H1 (cell line): Measurements from ENCODE around the gene NFATC1.

Experiments used
- CTCF ChIP-seq, 3 experiments: IDR thresholded peaks; 1 replicate in 2 of 3; 2 replicates in 1 of 3; pipeline versions ENCODE4 v1.5.1 to v1.6.1; 2011; ENCODE audit warnings: low read length in 3 of 3, mild to moderate bottlenecking in 3 of 3, inconsistent platforms in 2 of 3, low read depth in 1 of 3, moderate library complexity in 1 of 3; ENCODE audit not compliant: insufficient read depth in 1 of 3; ENCODE audit errors: control extremely low read depth in 1 of 3
- SIN3A ChIP-seq, 2 experiments: IDR thresholded peaks in 1 of 2; conservative IDR thresholded peaks in 1 of 2; 2 replicates each; pipeline ENCODE4 v1.6.1; 2011 to 2012; ENCODE audit warnings: low read length in 2 of 2, improper control_type of control experiment in 1 of 2, low read depth in 1 of 2, mild to moderate bottlenecking in 1 of 2
- SP1 ChIP-seq: IDR thresholded peaks from 2 replicates; pipeline ENCODE4 v1.6.1; 2011; ENCODE audit warnings: low read depth, low read length
- TAF1 ChIP-seq: IDR thresholded peaks from 2 replicates; pipeline ENCODE4 v1.6.1; 2011; ENCODE audit warnings: mild to moderate bottlenecking, low read depth, low read length
- TF ChIP-seq, protein P1 (sequence below): IDR thresholded peaks from 2 replicates; pipeline ENCODE4 v1.6.1; 2012; ENCODE audit warnings: inconsistent platforms
- TF ChIP-seq, protein P2 (sequence below): IDR thresholded peaks from 2 replicates; pipeline ENCODE4 v1.6.1; 2011; ENCODE audit warnings: low read length, improper control_type of control experiment

DNA sequence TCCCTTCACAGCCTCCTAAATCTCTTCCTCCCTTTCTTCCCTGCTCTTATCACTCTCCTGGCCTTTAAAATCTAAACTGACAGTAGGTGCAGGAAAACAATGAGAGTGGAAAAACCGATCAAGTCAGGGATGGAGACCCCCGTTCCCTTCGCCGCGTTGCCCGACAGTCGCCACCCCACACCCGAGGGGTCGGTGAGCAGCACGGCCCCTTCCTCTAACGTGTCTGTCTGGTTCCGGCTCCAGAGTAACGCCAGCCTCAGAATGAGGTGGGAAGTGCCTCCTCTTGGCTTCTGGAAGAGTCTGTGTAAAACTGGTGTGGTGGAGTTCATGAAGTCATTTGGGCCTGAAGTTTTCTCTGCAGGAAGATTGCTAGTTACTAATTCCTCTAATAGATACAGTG is 138.6 kb downstream of the NFATC1 start:
- TF ChIP-seq, protein P1, sequence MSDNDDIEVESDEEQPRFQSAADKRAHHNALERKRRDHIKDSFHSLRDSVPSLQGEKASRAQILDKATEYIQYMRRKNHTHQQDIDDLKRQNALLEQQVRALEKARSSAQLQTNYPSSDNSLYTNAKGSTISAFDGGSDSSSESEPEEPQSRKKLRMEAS: no peak
- TF ChIP-seq, protein P2, sequence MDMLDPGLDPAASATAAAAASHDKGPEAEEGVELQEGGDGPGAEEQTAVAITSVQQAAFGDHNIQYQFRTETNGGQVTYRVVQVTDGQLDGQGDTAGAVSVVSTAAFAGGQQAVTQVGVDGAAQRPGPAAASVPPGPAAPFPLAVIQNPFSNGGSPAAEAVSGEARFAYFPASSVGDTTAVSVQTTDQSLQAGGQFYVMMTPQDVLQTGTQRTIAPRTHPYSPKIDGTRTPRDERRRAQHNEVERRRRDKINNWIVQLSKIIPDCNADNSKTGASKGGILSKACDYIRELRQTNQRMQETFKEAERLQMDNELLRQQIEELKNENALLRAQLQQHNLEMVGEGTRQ: no peak
- TF ChIP-seq SP1 (no peak), CTCF (IDR thresholded peaks at IDR 0.05; ENCODE audit: control extremely low read depth in 1 of 3, insufficient read depth in 1 of 3, low read depth in 1 of 3, low read length in 3 of 3) (no peak), TAF1 (no peak), SIN3A (conservative IDR thresholded peaks at IDR 0.05 in 1 of 2, IDR thresholded peaks at IDR 0.05 in 1 of 2; ENCODE audit: low read depth in 1 of 2, low read length in 2 of 2) (no peak)
